CD4-positive, CD25-positive, alpha-beta regulatory T cell (primary cell): ENCODE measurements around the gene ZBTB4. TPM values are rescaled to one million over a fixed set of nuclear protein-coding genes. Genes with fewer than 3 reads are reported as not detected.
A peak's percentile ranks its signal among the peaks of the same experiment; 100 is the strongest.

ENCODE experiments used
- ATAC-seq, 2 donors: fragments of 150-1000 bp; cut with Tn5 transposase; one replicate each; pipeline ENCODE4 v1.10.0; 2021; ENCODE audit warnings: low read depth in 2 of 2, moderate number of reproducible peaks in 2 of 2, moderate library complexity in 1 of 2
- DNase-seq, 3 donors: peaks; one replicate each; pipeline versions ENCODE4 v3.0.0 to v3.0.0-alpha.2; 2012 to 2022; ENCODE audit warnings: mixed read lengths in 1 of 3
- H3K27ac ChIP-seq: one replicate; pipeline ENCODE4 v1.7.0; 2013; ENCODE audit warnings: mild to moderate bottlenecking, low read length; ENCODE audit not compliant: insufficient read depth, poor library complexity, severe bottlenecking
- H3K27me3 ChIP-seq: one replicate; pipeline ENCODE4 v1.7.0; 2013; ENCODE audit warnings: low read length; ENCODE audit not compliant: control insufficient read depth, insufficient read depth
- H3K36me3 ChIP-seq: one replicate; pipeline ENCODE4 v1.7.0; 2013; ENCODE audit warnings: mild to moderate bottlenecking, low read length, moderate library complexity; ENCODE audit not compliant: control insufficient read depth, insufficient read depth
- H3K4me1 ChIP-seq: 2 replicates; pipeline ENCODE4 v1.7.0; 2013; ENCODE audit warnings: mild to moderate bottlenecking, low read length; ENCODE audit not compliant: insufficient read depth, control insufficient read depth, poor library complexity, severe bottlenecking
- H3K4me3 ChIP-seq: one replicate; pipeline ENCODE4 v1.7.0; 2013; ENCODE audit warnings: low read depth, mild to moderate bottlenecking, low read length, moderate library complexity
- H3K9me3 ChIP-seq, 2 experiments: 1 replicate in 1 of 2; 2 replicates in 1 of 2; pipeline ENCODE4 v1.7.0; 2013; ENCODE audit warnings: low read length in 2 of 2, mild to moderate bottlenecking in 1 of 2, moderate library complexity in 1 of 2; ENCODE audit not compliant: control insufficient read depth in 2 of 2
- H3K27ac Mint-ChIP-seq, 3 donors: one replicate each; pipeline ENCODE4 v1.8.0; 2020 to 2022; ENCODE audit warnings: mild to moderate bottlenecking in 3 of 3, mixed read lengths in 3 of 3, moderate library complexity in 2 of 3
- H3K27me3 Mint-ChIP-seq: one replicate; pipeline ENCODE4 v1.8.0; 2022; ENCODE audit warnings: mild to moderate bottlenecking, mixed read lengths
- H3K36me3 Mint-ChIP-seq: one replicate; pipeline ENCODE4 v1.8.0; 2020; ENCODE audit warnings: mixed read lengths
- H3K4me1 Mint-ChIP-seq, 4 donors: one replicate each; pipeline ENCODE4 v1.8.0; 2020 to 2022; ENCODE audit warnings: mixed read lengths in 4 of 4, mild to moderate bottlenecking in 1 of 4
- H3K4me3 Mint-ChIP-seq, 4 donors: one replicate each; pipeline ENCODE4 v1.8.0; 2020 to 2022; ENCODE audit warnings: mild to moderate bottlenecking in 4 of 4, mixed read lengths in 4 of 4, moderate library complexity in 3 of 4
- H3K9me3 Mint-ChIP-seq, 7 donors: one replicate each; pipeline ENCODE4 v1.8.0; 2020 to 2022; ENCODE audit warnings: mixed read lengths in 7 of 7, mild to moderate bottlenecking in 3 of 7, moderate library complexity in 2 of 7
- polyA plus RNA-seq, 4 donors: library from polyadenylated mRNA; unstranded; fragments of 300-500 nt; fragmentation: Illumina TruSeq; gene quantifications; one replicate each; pipeline ENCODE4 v1.2.3, GENCODE V29; 2021
- total RNA-seq: library from RNA; stranded (reverse); gene quantifications from one replicate; pipeline ENCODE4 v1.2.3, GENCODE V29; 2022

ZBTB4 gene
- total and polyA plus RNA-seq, 5 donors from 2014 or later, result 8.3 to 53.5 (median 11.5) TPM

GRCh38 chr17:7440834-7441195 is 38.6 kb downstream of the ZBTB4 start:
- peaks cover 72% of the 10 kb centered on the region for H3K27me3 Mint-ChIP-seq
- peaks cover 18% of the 10 kb centered on the region for H3K36me3 Mint-ChIP-seq
- no peak overlapping the region for H3K27ac Mint-ChIP-seq
- H3K4me3 Mint-ChIP-seq, result peak overlapping the region in 1 of 4 donors; percentile 74
- peaks cover 28% of the 10 kb centered on the region for H3K27me3 ChIP-seq
- no peaks in the 10 kb centered on the region for H3K9me3 ChIP-seq
- H3K4me1 ChIP-seq, result peaks cover 62% of the 10 kb centered on the region
- H3K36me3 ChIP-seq, result no peaks in the 10 kb centered on the region
- H3K4me1 Mint-ChIP-seq, result peaks cover 1 to 62% (median 30%) of the 10 kb centered on the region in 4 donors
- ATAC-seq (no peak), DNase-seq (no peak)
- peaks cover 0 to 3% (median 0%) of the 10 kb centered on the region in 7 donors for H3K9me3 Mint-ChIP-seq
- H3K27ac ChIP-seq, result no peak overlapping the region
- no peak overlapping the region for H3K4me3 ChIP-seq

DNA sequence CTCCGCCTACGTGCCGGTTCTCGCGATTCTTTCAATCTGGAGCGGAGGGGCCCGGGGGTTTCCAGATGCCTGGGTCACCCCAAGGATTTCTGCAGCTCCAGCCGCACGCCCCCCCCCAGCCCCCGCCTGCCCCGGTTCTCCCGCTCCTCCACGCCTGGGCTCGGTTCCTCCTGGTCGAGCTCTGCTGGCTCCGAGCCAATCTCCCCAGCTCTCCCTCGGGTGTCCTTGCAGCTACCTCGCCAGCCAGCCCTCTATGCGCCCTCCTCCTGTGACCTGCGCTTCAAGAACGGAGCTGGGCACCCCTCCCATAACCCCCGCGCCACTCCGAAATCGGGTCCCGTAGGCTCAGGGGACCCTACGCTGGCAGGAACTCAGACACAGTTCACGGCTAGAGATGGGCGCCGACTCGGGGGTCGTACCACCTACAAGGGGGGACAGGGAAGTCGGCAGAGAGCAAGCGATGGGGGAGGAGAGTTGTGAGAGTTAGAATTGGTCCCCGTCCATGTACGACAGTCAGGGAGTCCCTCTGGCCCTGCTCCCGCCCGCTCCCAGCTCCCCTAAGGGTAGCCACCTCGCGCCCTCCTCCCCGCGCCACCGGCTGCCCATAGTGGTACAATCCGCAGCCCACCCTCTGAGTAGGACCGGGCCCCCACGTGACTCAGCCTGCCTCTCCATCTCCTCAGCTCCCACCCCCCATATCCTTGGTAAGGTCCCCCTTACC is 39.2 kb downstream of the ZBTB4 start:
- no peak overlapping the region for H3K4me3 ChIP-seq
- ATAC-seq, result no peak
- no peak overlapping the region for H3K27ac ChIP-seq
- peaks cover 28% of the 10 kb centered on the region for H3K27me3 ChIP-seq
- Mint-ChIP-seq H3K27ac (peak overlapping the region in 2 of 3 donors; percentile 38 to 59), H3K36me3 (peaks cover 14% of the 10 kb centered on the region), H3K27me3 (peaks cover 70% of the 10 kb centered on the region), H3K9me3 (peaks cover 0 to 2% (median 0%) of the 10 kb centered on the region in 7 donors), H3K4me3 (peak overlapping the region; percentile 74 to 95 (median 83)), H3K4me1 (peaks cover under 1 to 60% (median 27%) of the 10 kb centered on the region in 4 donors)
- H3K9me3 ChIP-seq, result no peaks in the 10 kb centered on the region
- no peaks in the 10 kb centered on the region for H3K36me3 ChIP-seq
- peak in 1 of 3 donors; percentile 33 for DNase-seq
- peaks cover 60% of the 10 kb centered on the region for H3K4me1 ChIP-seq

DNA sequence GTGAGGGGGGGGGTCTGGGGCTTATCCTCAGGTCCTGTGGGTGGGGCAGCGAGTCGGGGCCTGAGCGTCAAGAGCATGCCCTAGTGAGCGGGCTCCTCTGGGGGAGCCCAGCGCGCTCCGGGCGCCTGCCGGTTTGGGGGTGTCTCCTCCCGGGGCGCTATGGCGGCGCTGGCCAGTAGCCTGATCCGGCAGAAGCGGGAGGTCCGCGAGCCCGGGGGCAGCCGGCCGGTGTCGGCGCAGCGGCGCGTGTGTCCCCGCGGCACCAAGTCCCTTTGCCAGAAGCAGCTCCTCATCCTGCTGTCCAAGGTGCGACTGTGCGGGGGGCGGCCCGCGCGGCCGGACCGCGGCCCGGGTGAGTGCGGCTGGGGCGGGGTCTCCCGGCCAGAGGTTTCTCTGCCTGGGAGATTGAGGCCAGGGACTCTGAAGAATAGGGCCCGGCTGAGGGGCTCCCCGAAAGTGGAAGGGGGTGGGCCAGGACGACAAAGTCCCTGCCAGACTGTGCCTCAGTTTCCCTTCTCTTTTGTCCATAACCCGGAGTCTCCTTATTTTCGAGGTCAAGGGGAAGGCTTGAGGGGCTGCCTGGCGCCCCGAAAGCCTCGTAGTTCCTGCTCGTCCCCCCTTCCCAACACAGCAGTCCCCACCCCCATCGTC is 39.8 kb downstream of the ZBTB4 start, which contains the start of gene FGF11:
TSS of gene FGF11 (plus strand) at position 51 of the 651 bp plus-strand sequence. CDS start at position 160, 109 bp downstream.
- H3K36me3 Mint-ChIP-seq, result peaks cover 14% of the 10 kb centered on the region
- Histone ChIP-seq H3K36me3 (no peaks in the 10 kb centered on the region), H3K4me1 (peaks cover 56% of the 10 kb centered on the region), H3K4me3 (no peak within 1 kb of the TSS), H3K9me3 (no peaks in the 10 kb centered on the region), H3K27ac (no peak within 1 kb of the TSS), H3K27me3 (peaks cover 28% of the 10 kb centered on the region)
- peak within 1 kb of the TSS in 2 of 3 donors; percentile 40 to 62 for H3K27ac Mint-ChIP-seq
- H3K4me3 Mint-ChIP-seq, result peak within 1 kb of the TSS; percentile 74 to 95 (median 83)
- H3K27me3 Mint-ChIP-seq, result peaks cover 71% of the 10 kb centered on the region
- peaks cover 0 to 2% (median 0%) of the 10 kb centered on the region in 7 donors for H3K9me3 Mint-ChIP-seq
- ATAC-seq (no peak), DNase-seq (no peak)
- H3K4me1 Mint-ChIP-seq, result peaks cover 5 to 60% (median 31%) of the 10 kb centered on the region in 4 donors

DNA sequence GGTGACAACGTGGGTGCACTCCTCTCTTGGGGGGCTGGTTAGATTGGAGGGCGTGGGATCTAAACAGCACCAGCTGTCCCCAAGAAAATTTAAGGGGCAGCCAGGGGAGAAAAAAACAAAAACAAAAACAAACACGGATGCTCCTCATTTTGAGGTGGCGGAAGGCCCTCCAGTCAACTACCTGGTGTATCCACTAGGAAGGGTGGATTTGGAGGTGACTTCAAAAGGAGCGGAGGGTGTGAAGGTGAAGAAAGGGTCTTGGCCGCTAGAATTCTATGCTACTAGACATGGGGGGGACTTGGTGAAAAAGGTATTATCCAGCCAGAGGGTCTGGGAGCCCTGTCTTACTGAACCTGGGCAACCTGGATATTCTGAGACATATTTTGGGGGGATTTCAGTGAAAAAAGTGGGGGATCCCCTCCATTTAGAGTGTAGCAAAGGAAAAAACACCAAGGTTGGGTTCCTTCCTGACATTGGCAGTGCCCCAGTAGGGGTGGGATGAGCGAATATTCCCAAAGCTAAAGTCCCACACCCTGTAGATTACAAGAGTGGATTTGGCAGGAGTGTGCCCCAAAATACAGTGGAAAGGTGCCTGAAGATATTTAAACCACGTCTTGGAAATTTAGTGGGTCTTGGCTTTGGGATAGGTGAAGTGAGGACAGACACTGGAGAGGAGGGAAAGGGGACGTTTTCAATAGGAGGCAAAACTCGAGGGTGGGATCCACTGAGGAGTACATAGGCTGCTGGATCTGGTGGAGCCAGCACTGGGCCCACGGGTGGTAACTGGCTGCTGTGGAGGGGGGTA is 40.6 kb downstream of the ZBTB4 start:
- H3K4me1 ChIP-seq, result peaks cover 56% of the 10 kb centered on the region
- H3K27ac ChIP-seq, result no peak overlapping the region
- peaks cover 5 to 56% (median 31%) of the 10 kb centered on the region in 4 donors for H3K4me1 Mint-ChIP-seq
- peaks cover 0 to 2% (median 0%) of the 10 kb centered on the region in 7 donors for H3K9me3 Mint-ChIP-seq
- H3K27me3 ChIP-seq, result peaks cover 23% of the 10 kb centered on the region
- no peak overlapping the region for H3K4me3 ChIP-seq
- peaks cover 14% of the 10 kb centered on the region for H3K36me3 Mint-ChIP-seq
- peak overlapping the region; percentile 62 to 87 (median 78) for H3K4me3 Mint-ChIP-seq
- H3K27ac Mint-ChIP-seq, result peak overlapping the region in 2 of 3 donors; percentile 40 to 62
- ATAC-seq (no peak), DNase-seq (no peak)
- H3K9me3 ChIP-seq, result no peaks in the 10 kb centered on the region
- H3K36me3 ChIP-seq, result no peaks in the 10 kb centered on the region
- peaks cover 64% of the 10 kb centered on the region for H3K27me3 Mint-ChIP-seq

GRCh38 chr17:7437950-7438614 is 41.3 kb downstream of the ZBTB4 start:
- peaks cover 56% of the 10 kb centered on the region for H3K4me1 ChIP-seq
- ATAC-seq, result no peak
- H3K27ac ChIP-seq, result no peak overlapping the region

DNA sequence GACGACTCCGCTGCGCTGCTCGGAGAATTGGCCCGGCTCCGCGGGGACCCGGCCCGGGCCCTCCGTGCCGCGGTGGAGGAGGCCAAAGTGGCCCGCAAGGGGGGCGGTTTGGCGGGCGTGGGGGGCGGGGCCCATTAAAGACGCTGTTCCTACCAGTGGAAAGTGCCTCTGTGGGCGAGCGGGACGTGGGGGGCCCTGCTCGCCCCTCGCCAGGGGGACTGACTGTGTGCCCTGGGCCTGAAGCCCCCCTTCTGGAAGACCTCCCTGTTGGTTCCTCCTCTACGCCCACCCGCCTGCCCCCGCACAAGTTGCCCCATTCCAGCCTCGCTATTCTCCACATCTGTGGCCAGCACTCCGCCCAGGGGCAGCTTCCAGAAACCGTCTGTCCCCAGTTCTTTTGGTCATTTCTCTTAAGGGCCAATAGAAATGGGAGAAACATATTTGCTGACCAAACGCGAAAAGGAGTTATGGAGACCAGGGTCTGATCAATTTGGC is 42.0 kb downstream of the ZBTB4 start:
- Histone ChIP-seq H3K36me3 (no peaks in the 10 kb centered on the region), H3K27ac (peak overlapping the region; percentile 93), H3K4me1 (peaks cover 56% of the 10 kb centered on the region), H3K9me3 (no peaks in the 10 kb centered on the region), H3K4me3 (no peak overlapping the region), H3K27me3 (peaks cover 20% of the 10 kb centered on the region)
- Mint-ChIP-seq H3K27ac (peak overlapping the region in 2 of 3 donors; percentile 65 to 90), H3K9me3 (peaks cover 0 to 1% (median 0%) of the 10 kb centered on the region in 7 donors), H3K36me3 (peaks cover 14% of the 10 kb centered on the region), H3K27me3 (peaks cover 49% of the 10 kb centered on the region), H3K4me1 (peaks cover 5 to 56% (median 31%) of the 10 kb centered on the region in 4 donors), H3K4me3 (peak overlapping the region in 3 of 4 donors; percentile 40 to 96 (median 72))
- ATAC-seq, result no peak
- no peak for DNase-seq

More at GRCh38 chr17:7437950-7438614, 41.3 kb downstream of the ZBTB4 start:
- Histone ChIP-seq H3K9me3 (no peaks in the 10 kb centered on the region), H3K4me3 (no peak overlapping the region), H3K36me3 (no peaks in the 10 kb centered on the region), H3K27me3 (peaks cover 23% of the 10 kb centered on the region)
- Mint-ChIP-seq H3K9me3 (peaks cover 0 to 2% (median 0%) of the 10 kb centered on the region in 7 donors), H3K36me3 (peaks cover 14% of the 10 kb centered on the region), H3K4me3 (peak overlapping the region; percentile 62 to 89 (median 78)), H3K27me3 (peaks cover 56% of the 10 kb centered on the region), H3K27ac (peak overlapping the region in 2 of 3 donors; percentile 62 to 90), H3K4me1 (peaks cover 5 to 56% (median 31%) of the 10 kb centered on the region in 4 donors)
- peak in 2 of 3 donors; percentile 31 to 39 for DNase-seq
